Measurements from ENCODE around the gene SRC.

SRC gene

DNA sequence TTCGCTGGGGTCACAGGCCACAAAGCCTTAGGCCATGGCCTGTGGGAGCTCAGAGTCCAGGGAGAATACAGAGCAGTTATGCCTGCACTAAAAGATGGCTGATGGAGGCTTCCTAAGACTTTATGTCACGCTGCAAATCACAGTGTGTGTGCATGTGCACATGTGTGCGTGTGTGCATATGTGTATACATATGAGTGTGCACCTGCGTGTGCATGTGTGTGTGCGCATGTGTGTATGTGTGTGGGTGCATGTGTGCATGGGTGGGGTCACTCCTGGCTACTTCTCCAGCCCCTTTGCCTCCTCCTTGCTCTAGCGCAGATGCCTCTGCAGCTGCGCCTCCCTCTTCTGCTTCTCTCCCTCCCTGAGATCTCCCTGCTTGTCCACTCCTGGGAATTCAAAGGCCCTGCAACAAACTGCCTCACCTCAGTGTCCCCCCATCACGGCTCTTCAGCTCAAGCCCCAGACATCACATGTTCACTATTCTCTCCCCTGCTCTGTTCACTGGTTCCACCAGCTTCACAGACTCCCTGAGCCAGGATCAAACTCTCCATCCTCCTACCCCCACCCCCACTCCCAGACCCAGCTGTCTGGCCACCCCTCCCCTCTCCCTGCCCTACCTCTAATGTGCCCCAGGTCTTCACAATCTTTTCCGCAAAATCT, 90.7 kb downstream of the SRC start:
- no peak for DNase-seq

DNA sequence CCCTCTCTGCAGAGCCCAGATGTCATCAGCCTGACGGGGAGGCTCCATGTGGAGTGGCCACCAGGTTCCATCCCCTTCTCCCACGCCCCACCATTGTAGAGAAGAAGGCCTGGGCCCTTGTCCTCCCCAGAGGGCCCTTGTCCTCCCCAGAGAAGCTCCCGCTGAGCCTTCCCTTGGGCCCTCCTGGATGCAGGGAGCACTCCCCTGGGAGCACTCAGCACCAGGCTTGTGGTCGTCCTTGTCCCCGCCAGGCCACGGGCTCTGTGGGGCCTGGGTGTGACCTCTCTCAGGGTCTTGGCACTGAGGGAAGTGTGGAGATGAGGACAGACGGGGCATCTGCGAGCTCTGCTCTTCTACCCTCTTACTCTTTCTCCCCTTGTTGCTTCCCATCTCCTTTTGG, 91.7 kb downstream of the SRC start:
- no peak for DNase-seq

DNA sequence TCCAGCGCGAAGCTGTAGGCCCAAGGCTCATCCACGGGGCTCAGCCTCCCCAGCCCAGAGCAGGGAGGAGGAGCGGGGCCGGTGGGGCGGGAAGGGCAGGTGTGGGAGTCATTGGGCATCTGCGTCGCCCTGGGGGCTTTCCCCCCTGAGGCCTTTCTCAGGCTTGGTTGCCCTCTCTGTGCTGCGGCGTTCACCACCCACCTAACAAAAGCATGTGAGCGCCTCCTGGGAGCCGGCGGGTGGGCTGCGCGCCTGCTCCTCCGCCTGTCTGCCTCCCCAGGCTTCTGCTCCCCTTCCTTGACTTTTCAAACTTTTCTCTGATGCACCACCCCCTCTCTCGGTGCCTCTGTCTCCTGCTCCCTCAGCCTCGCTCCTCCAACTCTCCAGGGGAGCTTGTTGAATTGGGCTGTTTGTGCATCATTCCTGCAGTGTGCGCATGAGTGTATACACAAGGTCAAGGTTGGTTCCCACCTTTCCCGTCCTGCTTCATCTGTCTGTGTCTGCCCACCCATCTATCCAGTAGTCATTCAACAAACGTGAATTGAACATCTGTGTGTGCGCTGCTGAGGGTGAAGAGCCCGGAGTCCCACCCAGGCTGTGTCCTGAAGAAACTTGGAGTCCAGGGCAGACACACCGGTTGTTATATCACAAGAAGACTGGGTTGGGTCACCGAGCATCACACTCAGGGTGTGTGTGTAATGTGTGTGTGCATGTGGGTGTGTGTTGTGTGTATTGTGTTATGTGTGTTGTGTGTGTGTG, 92.7 kb downstream of the SRC start:
- no peak for DNase-seq

DNA sequence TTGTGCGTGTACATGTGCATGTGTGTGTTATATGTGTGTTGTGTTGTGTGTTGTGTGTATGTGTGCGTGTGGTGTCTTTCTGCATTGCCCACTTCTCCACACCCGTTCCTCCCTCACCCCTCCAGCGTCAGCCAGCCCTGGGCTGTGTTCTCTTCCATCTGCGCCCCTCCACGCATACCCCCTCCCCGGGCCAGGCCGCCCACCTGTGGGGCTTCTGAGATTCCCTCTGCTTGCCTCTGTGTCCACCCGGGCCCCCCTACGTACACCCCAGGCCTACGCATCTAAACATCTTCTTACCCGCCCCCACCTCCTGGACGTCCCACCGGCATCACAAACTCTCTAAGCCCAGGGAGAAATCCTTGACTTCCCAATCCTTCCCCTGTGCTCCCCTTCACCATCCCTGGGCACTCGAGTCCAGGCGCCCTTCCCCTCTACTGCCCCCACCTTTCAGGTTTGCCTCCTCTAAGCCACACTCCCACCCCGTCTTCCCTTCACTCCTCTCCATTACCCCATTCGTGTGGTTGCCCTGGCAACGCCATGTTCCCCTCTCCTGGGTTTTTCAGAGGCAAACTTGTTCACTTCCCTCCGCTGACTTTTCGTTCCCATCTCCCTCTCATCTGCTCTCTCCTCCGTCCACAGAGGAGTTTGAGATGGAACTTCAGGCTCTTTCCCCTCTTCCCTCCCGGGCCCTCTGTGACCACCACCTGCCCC, 93.4 kb downstream of the SRC start:
- no peak for DNase-seq

DNA sequence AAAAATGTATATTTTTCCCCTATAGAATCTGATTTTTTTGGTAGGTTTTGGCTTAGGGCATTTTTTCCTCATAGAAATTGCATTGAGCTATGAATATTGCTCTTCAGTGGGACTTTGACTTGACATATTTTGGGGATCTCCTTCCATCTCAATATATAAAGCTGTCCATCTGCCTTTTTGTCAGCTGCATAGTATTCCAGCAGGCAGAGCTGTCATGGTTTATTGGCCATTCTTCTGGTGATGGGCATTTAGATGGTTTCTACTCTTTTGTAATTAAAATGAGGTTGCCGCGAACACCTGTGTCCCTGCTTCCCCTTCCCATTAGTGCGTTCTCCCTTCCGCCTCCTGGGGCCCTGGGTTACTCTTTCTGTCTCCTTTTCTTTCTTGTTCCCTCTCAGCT, 95.1 kb downstream of the SRC start:
- no peak for DNase-seq

DNA sequence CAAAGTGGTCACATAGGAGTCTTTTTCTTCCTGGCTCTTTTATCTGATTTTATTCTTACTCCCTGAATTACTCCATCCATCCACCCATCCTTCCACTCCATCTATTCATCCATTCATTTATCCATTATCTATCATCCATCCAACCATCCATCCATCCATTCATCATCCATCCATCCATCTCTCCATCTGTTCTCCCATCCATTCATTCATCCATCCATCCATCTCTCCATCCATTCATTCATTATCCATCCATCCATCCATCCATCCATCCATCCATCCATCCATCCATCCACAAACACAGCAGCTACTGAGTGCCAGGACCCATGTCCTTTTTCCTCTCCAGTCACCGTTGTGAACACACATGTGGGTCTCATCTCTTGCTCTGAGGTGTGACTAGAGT, 96.6 kb downstream of the SRC start:
- DNase-seq: no peak

DNA sequence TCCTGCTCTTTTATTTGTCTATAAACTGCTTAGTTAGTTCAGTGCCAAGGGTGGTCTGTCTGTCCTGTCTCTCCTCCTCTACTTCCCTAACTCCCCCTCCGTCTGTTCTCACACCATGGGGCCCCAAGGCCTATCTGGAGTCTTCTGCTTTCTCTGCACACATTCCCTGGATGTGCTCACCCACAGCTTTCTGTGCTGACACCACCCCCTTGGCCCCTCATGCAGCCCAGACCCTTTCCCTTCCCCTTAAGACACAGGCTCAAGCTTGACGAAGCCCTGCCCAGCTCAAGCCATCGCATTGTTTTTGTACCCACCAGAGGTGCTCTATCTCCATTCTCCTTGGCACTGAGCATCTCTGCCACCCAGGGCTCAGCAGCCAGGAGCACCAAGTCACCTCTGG, 97.0 kb downstream of the SRC start:
- DNase-seq: no peak

DNA sequence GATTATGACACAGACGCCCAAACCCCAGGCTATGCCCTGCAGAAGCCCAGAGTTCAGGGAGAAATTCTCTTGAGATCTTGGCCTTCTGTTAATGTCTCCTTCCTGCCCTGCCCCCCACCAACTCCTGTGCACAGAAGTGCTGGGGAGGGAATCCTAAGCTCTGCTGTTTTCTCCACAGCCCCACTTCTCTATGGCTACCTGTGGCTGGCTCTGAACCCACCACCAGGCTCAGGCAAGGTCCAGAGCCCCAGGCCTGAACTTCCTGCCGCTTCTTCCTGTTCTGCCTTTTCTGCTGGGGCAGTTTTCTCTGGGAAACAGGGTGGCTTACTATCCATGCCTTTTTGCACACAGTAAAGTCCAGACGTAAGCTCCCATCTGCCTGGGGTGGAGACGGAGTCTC, 97.7 kb downstream of the SRC start:
- DNase-seq: no peak

DNA sequence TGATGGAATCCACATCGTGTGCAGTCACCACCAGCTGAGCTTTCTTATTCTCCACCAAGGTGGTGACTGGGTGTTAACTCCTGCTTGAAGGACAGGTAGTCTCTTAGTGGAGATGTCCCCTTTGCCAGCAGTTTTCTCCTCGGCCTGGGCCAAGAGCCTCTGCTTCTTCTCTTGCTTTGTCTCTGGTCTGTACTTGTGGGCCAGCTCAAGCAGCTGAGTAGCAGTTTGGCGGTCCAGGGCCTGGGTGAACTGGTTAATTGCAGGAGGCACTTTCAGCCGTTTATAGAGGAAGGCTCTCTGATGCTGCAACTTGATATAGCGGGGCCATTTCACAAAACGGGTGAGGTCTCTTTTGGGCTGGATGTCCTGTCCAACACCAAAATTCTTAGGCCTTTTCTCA, 99.1 kb downstream of the SRC start:
- no peak for DNase-seq

DNA sequence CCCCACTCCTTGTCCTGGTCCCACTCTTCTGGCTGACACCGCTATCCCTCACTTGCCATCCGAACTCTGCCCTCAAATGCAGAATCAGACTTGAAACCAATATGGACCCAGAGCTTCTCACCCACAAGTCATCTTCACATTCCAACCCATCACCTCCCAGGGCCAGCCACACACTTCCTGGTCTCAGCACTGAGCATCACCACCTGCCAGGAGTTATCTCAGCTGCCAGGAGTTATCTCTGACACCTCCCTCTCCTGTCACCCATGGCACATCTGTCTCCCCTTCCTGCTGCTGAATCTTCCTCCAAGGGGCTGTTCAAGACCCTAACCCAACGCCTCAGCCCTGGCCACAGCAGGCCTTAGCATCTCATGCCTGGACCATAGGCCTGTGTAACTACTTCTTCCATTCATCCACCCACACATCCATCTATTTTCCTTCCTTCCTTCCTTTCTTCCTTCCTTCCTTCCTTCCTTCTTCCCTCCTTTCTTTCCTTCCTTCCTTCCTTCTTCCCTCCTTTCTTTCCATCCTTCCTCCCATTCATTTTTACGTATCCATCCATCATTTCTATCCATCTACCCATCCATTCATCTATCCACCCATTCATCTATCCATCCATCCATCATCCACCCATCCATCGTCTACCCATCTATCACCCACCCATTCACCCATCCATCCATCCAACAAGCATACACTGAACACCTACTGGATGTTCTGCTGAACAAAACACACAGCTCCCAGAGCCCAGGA, 100.5 kb downstream of the SRC start:
- no peak for DNase-seq

DNA sequence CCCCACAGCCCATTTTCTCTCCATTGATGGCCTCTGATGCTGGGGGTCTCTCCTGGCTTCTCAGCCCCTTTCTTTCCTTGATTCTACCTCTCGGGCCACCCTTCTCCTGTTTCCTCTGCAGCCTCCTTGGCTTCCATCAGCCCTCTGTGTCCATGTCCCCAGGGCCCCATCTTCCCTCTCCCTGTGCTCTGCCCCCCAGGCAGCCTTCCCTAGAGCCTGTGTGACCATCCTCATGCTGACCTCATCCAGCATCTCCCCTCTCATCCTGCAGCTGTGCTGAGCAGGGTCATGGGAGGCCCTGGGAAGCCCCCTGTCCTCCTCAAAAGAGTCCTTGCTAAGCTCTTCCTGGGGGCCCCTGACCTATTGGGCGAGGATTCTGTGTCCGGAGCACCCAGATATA, 101.7 kb downstream of the SRC start:
- DNase-seq: no peak

DNA sequence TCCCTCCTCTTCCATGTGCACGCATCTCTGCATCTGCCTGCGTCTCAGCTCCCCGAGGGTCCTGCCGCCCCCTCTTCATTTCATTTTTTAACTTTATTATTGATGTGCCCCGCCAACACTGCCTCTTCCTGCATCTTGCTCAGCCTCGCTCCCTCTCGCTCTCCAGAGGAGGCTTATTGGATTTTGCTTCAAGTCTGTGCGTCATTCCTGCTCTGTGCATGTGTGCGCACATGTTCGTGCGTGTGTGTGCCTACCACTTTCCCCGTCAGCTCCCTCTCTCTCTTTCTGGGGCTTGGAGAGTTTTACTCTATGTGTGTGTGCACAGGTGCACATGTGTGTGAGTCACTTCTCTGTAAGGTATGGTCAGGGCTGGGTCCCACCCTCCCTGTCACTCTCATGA, 103.3 kb downstream of the SRC start:
- no peak for DNase-seq

DNA sequence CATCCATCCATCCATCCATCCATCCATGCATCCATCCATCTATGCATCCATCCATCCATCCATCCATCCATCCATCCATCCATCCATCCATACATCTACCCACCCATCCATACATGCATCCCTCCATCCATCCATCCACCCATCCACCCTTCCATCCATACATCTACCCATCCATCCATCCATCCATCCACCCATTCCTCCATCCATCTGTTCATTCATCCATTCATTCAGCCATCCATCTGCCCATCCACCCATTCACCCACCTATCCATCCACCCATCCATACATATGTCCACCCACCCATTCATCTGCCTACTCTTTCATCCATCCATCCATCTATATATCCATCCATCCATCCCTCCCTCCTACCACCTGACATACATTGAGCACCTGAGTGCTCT, 104.4 kb downstream of the SRC start:
- no peak for DNase-seq

DNA sequence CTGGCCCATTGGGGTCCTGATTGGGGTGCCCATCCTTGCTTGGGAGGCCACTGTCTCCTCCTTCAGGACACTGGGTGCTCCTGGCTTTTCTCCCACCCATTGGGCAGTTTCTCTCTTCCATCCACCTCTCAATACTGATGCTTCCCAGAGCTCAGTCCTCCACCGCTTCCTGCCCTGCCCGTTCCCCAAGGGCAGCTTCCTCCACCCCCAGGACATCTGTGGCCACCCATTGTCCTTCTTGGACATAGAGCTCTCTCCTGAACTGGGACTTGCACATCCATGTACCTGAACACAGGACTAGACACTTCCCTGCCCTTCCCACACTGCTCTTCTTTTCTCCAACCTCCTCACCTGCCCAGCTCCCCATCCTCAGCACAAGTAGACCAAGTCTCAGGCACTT, 105.7 kb downstream of the SRC start:
- DNase-seq: no peak

DNA sequence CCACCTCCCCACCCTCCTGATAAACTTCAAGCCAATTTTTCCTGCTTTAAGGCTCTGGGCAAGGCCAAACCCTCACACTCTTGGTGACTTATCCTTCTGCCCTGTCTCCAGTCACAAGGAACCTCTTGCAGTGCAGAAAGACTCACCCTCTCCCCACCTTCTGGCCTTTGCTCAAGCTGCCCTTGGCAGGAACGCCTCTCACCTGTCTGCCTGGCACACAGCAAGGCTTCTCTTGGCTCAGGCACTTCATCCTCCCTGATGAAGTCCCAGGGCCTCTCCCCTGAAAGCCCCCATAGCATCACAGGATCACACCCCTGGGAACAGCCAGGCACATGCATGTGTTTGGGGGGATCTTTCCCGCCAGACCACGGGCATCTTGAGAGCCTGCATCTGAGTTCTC, 106.3 kb downstream of the SRC start:
- DNase-seq: no peak

DNA sequence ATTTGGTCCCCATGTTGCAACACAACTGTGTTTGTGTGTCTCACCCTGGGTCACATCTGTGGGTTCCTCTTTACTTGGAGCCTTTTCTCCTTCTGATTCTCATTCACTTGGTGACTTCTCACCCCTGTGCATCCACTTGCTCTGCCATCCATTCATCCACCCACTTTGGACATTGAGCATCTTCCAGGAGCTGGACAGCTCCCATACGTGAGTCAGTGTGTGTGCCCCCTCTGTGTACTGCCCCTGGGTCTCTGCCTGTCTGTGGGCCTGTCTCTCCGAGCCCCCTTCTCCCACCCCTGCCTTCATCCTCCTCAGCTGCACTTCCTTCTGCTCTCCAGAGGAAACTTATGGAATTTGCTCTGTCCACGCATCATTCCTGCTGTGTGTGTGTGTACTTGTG, 107.3 kb downstream of the SRC start:
- no peak for DNase-seq

DNA sequence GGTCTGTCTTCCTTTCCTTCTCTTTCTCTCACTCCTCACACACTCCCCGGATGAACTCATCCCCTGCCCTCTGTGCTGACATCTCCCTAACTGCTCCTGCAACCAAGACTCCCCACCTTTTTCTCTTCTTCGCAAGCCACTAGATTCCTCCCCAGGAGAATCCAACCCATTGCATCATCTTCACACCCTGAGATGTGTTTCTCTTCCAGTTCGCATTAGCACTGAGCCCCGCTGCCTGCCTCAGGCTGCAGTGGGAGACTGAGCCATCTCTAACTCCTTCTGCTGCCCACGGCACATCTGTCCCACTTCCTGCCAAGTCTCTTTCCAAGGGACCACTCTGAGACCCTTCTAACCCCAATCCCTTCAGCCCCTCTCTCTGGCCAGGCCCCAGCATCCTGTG, 107.9 kb downstream of the SRC start:
- DNase-seq: no peak

DNA sequence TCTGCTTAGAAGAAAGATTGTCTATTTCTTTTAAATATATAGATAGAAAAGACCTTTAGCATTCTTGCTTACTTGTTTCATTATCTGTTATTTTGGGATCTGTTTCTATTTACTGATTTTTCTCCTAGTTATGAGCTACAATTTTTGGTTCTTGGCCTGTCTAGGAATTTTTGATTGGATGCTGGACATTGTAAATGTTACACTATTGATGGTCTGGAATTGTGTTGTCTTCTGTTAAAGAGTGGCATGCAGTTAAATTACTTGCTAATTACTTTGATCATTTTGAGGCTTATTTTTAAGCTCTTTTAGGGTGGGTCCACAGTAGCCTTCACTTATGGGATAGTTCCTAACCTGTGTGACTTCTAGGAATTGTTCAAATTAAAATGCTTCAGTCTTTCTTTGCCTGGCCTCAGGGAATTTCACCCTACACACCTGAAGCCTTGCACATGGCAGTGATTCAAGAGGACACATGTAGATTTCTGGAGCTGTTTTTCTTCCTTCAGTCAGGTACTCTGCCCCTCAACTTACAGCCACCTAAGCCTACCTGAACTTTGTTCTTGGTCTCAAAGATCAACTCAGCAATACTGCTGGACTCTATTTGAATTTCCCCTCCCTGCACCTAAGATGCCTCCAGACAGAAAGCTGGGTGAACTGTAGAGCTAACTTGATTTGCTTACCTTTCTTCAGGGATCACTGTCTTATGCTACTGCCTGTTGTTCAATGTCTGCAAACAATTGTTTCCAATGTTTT, 108.9 kb downstream of the SRC start:
- DNase-seq: no peak
